GM18502 (cell line): ENCODE results near the gene RALGPS2.
"Not testable (repeated sequence)": the region's sequence is repeated elsewhere in the genome, so short reads cannot be mapped to it uniquely, and the experiment has no call there.

ENCODE experiments used
- ATAC-seq: cut with Tn5 transposase; IDR thresholded peaks from one replicate; pipeline ENCODE4 v1.9.1; 2021; ENCODE audit warnings: mild to moderate bottlenecking; ENCODE audit not compliant: unreplicated experiment, poor library complexity

Gene RALGPS2

DNA sequence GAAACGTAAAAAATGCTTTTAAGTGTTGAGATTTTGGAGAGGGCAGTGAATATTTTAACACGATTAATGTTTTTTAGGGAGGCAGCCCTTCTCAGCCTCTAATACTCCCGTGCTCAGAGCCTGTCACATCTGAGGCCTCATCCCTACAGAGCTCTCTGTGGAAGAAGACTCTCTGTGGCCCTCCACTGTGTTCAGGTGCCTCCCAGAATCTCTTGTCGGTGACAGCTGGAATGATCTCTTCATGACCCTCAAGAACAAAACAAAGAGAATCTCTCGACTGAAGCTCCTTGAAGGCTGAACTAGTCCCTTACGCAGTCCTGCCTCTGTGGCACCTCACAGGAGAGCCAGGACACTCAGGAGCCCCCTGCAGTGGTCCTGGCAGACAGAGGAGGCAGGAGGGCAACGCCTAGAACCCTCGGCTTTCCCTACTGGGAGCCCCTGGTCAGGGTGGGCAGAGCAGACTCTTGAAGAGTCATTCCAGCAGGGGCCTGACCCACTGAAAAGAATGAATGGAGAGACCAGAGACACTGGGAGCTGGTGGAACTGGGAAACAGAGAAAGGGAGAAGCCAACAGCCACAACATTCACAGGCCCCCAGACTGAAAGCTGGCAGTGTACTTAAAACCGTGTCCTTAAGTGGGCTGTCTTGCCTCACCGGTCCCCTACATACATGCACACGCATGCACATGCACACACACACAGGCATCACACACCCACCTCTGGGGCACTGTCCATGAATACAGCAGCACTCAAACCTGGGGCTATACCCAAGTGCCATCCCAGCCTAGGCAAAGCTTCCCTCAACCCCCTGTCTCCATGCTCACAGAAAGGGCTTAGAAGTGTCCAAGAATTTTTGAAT is 213.3 kb downstream of the RALGPS2 start:
- no peak for ATAC-seq

DNA sequence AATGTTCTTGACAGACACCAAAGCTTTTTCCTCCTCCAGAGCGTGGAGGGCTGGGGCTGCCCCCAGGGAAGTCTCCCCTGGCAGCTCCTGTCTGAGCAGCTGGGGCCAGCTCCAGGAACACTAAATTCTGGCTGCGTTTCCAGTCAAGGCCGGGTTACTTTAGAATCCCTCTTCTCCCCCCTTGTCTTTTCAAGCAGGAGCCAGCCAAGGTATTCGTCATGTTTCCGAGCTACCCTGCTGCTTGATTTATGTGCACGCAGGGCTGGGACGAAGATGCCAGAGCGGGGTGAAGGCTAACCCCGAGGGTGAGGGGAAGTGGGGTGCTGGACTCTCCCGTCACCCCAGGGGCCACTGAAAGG is 213.9 kb downstream of the RALGPS2 start:
- ATAC-seq = no peak

DNA sequence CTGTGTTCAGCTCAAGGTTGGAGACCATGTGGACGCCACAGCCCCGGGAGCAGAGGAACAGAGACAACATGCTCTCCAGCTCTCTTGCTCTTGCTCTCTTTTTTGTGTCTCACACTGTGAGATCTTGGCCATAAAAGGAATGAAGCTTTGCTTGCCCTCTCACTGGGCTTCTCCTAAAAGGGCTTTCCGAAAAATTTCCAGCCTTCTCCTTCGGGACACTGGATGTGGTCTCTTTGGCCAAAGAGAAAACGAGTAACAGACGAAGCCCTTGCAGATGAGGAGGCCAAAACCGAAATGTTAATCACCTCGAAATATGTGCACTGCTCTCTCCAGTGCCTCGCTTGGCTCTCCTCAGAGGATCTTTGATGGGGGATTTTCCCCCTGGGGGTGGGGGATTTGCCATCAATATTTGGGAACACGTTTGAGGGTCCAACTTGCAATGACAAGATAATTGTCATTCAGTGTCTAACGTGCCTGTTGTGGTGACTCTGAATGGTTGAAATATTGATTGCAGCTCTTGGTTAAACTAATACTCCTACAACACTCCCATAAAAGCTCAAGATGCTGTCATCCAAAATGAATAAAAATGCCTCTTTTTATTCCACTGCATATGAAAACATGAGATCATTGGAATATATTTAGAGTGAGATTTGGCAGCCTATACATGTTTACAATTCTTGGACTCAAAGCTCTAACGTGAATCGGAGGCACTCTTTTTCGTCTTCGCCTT is 214.5 kb downstream of the RALGPS2 start:
- no peak for ATAC-seq

DNA sequence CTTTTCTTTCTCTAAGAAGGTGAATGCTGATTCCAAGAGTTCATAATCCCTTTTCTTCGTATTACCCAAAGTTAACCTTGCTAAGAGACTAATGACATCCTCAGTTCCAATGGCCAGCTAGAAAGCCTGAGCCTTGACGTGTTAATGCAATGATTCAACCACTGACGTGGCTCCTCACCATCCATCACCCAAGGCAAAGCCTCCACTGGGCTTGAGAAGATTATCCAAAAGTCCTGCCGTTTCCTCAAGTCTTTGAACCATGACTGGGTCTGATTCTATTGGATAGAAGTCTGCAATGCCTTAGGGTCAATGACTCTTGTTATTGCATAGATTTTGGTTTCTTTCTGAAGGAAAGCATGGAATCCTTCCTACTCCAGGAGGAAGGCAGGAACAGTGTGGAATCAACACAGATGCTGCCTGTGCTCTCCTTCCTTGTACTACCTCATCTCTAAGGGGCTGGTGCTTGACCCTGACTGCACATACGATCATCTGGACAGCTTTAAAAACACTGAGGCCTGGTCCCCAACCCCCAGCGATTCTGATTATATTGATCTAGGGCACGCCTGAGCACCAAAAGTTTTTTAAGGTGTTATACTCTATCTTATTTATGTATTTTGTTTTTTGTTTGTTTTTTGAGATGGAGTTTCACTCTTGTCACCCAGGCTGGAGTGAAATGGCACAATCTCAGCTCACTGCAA is 215.2 kb downstream of the RALGPS2 start:
- ATAC-seq = no peak

DNA sequence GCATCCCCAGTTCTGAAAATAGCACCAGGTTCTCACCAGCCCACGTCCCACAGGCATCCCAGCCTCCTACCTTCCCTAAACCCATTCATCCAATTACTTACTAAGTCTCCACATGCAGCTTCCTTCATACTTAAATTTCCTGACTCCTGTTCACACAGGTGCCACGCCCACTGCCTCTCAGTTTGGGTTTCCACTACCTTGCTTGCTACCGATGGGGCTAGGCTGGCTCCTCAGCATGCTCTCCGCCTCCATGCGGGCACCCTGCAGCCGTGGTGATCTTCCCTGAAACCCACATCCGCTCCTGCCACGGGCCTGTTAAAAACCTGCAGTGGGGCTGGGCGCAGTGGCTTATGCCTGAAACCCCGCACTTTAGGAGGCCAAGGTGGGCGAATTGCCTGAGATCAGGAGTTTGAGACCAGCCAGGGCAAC is 216.2 kb downstream of the RALGPS2 start:
- no peak for ATAC-seq

DNA sequence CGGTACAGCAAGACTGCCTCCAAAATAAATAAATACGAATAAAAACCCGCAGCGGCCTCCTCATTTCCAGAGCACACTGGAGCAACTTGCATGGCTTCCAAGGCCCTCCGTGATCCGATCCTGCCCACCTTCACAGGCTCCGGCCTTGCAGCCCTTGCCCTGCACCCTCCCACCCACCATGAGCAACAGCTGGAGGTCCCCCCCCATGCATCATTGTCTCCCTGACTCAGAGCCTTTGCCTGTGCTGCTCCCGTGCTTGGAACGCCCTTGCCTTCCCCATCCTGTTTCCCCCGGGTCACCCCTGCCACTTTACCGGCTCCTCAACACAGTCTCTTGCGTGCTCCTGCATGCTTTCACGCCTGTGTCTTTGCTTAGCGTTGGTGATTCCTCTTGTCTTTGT is 216.8 kb downstream of the RALGPS2 start:
- ATAC-seq = no peak

DNA sequence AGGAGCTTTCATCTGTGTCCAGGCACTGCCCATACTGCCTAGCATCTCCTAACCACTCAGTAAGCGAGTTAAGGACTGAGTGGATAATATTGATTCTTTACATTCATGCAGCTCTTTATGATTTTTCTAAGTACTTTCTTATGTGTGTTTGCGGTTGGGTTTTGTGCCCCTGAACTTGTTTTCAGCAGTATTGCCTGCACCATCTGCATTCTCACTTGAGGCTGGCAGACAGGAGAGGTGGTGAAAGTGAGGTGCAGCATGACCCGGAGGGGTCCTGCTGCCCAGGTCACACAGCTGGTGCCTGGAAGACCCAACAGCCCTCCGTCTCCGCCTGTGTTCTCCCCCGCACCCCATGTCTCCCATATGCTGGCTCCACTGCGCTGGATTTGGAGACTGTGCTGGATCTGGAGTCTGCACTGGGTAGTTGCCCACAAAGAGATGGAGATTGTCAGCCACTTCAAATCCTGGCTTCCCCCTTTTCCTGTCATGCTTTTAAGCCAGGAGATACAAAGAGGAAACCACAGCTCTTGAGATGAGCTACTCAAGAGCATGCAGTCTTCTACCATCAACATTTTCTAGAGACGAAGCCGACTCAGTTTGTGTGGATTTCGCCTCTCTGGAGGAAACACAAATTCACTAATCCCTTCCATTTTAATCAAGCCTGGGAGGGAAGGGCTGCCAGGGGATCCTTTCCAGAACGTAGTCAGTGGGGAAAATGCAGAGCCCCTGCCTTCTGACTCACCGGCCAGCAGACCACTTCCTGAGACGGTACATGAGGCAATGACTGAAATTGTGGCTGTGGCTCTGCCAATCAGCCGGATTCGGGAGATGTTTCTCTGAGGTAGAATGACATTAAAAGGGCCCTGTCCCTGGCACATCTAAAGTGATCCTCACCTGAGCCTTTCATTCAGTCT is 217.5 kb downstream of the RALGPS2 start:
- ATAC-seq = no peak

DNA sequence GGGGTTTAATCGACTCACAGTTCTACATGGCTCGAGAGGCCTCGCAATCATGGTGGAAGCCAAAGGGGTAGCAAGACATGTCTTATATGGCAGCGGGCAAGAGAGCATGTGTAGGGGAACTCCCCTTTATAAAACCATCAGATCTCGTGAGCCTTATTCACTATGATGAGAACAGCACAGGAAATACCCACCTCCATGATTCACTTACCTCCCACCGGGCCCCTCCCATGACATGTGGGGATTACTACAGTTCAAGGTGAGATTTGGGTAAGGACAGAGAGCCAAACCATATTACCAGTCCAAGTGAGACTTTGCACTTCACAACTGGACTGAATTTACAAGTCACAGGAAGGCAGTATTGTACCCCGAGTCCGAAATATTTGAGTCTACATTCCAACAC is 219.7 kb downstream of the RALGPS2 start:
- no peak for ATAC-seq

DNA sequence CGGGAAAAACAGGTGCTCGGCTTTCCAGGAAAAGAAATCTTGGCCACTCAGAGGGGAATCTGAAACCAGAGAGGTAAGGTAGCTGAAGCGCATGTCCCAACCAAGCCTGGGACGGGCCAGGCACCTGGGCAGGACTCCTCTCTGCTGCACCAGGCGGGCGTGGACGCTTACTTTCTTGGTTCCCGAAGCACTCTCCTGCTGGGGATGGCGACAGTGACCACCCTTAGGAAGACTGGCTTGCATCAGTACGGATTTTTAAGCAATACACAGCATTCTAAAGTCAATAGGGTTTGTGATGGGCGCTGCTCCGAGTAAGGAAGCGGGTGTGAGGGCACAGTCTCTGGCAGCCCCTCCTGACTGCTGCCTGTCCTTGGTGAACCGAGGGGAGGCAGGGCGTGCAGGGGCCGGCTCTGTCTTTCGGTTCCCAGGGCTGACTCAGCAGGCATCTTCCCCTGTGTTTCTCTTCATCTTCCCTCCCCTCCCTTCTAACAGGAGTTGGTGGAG is 220.8 kb downstream of the RALGPS2 start:
- no peak for ATAC-seq

DNA sequence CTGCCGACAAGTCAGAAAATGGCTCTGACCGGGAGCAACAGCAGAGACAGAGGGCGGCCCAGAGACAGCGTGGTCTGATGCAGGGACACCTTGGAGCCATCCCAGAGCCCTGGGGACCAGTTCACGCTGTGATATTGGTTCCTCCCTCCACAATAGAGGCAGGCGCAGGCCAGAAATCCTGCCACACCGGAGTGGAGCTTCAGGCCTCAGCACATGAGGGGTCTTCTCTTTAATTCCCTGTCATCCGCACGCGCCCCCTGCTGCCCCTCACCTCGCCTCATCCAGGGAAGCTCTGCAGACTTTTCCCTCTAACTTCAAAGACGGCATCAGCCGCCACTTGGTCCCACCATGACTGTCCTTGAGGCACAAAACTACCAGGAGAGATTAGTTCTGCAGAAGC is 221.4 kb downstream of the RALGPS2 start:
- no peak for ATAC-seq

DNA sequence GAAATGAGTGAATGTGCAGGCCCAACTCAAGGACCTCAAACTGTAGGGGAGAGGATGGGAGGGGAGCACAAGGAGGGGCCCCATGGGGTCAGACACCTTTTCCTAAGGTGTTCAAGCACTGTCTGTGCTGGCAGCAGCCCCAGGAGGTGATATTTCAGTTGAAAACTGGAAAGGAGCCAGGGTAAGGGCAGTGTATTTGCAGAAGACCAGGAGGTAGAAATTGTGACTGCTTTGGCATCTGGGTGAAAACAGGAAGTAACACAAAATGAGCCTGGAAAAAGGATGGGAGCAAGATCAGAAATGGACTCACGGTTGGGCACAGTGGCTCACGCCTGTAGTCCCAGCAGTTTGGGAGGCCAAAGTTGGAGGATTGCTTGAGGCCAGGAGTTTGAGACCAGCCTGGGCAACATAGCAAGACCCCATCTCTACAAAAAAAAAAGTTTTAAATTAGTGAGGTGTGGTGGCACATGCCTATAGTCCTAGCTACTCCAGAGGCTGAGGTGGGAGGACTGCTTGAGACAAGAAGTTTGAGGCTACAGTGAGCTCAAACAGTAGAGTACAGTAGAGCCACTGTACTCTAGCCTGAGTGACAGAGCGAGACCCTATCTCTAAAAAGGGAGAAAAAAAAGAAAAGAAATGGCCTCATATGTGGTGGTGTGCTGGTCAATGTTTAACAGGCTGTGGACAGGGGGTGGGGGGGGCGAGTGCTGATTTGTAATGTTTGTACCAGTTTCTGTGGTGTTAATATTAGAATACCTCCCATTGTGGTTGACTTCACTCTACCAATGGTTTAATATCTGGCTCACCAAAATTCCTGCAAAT is 222.0 kb downstream of the RALGPS2 start:
- no peak for ATAC-seq

DNA sequence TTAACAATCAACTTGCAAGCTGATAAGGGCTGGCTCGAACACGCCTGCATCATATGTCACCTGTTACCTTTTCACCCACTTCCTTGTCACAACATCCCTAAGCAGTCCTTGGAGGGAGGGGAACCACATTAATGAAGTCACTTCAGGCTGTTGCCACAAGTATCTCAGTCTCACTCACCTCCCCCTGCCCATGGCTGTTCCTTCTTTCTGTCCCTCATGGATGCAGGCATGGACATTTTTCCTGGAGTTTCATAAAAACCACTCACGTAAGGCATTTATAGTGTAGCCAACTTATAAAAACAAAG is 222.6 kb downstream of the RALGPS2 start:
- ATAC-seq = no peak

DNA sequence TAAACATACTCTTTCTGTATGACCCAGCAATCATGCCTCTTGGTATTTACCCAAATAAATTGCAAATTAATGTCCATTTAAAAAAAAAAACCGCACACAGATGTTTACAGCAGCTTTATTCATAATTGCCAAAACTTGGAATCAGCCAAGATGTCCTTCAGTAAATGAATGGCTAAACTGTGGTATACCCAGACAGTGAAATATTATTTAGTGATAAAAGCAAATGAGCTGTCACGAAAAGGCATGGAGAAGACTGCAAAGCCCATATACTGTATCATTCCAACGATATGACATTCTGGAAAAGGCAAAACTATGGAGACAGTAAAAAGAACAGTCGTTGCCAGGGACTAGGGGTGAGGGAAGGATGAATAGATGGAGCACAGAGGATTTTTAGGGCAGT is 223.6 kb downstream of the RALGPS2 start:
- ATAC-seq = no peak

DNA sequence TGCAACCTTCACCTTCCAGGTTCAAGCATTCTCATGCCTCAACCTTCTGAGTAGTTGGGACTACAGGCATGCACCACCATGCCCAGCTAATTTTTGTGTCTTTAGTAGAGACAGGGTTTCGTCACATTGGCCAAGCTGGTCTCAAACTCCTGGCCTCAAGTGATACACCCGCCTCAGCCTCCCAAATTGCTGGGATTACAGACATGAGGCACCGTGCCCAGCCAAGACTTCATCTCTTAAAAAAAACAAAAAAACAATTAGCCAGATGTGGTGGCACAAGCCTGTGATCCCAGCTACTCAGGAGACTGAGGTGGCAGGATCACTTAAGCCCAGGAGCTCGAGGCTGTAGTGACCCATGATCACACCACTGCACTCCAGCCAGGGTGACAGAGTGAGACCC is 224.8 kb downstream of the RALGPS2 start:
- ATAC-seq = not testable (repeated sequence)

DNA sequence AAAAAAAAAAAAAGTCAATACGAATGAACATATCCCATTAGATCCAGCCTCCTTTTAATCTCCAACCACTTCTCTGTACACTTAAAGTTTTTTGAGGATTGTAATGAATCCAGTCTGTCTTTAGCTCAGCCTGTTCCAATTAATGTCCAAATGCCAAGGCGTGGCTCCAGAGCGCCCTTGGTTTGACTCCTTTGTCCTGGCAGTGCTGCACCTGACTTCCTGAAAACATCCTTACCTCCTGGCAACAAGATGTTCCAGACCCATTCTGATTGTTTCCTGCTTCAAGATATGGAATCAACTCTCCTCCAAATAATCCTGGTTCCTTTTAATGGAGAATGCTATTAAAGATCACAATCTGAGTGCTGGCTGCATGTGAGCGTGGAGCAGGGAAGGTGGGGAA is 226.6 kb downstream of the RALGPS2 start:
- ATAC-seq = no peak

DNA sequence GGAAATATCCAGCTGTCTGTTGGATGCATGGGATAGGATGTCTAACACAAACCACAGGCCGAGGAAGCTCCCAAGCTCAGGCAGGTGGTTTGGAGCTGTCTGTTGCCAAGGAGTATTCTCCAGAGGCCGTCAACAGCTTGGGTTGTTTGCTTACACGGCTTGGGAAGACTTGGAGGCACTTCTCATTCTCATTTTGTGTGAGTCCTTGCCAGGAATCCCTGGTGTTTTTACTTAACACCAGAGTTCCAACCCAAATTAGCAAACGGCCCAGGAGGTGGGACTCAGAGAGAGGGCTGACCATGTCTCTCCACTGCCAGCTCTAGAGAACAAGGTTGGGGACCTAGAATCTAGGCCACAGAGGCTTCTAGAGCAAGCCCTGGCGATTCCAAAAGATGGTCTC is 228.0 kb downstream of the RALGPS2 start:
- ATAC-seq = no peak

DNA sequence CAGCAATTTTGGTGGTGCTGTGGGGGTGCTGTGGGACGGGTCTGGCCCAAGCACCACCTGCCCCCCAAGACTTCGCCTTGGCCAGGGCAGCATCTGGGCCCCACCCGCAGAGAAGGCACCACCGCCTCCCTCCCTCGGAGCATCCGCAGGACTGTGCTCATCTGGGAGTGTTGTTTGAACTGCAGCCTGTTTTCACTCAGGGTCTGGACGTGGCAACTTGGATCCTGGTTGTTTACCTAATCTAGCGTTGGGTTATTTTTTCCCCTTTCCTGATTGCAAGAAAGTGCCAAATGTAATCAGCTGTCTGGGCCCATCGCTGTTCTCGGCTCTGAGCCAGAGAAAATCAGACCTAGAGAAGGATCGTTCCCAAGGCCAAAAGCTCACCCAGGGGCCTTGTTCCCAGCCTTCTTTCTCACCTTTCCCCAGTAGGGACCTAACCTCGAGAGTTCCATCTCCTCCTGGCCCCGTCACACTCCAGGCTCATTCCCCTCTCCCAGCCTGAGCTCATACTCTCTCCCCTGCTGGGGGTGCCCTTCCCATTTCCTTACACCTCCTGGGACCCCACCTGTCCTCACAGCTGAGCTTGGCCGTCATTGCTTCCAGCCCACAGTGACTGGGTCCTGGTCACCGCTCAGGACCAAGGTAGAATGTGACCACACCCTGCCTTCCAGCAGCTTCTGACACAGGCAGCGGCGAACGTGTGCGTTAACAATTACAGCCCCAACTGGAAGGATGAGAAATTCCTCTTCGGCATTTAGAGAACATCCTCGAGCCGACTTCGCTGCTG is 228.7 kb downstream of the RALGPS2 start:
- ATAC-seq = no peak

DNA sequence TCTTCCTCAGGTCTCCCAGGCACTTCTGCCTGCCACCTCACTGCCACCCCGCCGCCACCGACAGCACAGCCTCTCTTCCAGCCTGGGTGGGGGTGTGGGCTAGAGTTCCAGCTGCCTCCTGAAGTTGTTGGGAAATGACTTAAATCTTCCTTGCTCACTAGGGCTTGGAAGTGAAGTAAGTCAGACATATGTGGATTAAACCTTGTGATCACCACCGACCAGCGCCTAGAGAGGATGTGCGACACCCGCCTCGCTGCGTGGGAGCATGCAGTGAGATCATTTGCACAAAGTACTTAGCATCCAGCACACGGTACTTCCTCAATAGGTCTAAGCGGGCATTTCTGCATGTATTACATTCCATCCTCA is 229.3 kb downstream of the RALGPS2 start:
- no peak for ATAC-seq

DNA sequence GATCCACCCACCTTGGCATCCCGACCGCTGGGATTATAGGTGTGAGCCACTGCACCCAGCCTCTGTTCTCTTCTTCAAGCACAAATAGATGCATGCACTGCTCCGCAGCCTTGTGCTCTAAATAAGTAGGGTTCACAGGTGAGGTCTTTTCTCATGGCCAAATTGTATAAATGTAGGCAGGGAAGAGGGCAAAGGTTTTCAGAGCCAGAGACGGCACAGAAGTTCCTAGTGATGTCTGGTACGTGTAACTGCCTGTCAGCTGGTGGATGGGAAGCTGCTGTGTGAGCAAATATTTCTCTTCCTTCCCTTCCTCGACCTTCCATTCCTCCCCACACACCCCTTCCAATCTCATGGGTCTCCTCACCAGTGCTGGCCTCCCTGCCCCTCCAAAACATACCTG is 229.9 kb downstream of the RALGPS2 start:
- no peak for ATAC-seq
